ENCODE results near the gene PDSS2. TPM values are rescaled to one million over a fixed set of nuclear protein-coding genes. Genes with fewer than 3 reads are reported as not detected.

PDSS2 gene
- polyA plus RNA-seq, 3 donors: 10.1 to 13.9 (median 13.3) TPM

GRCh38 chr6:107411161-107411560 lies 48.2 kb downstream of the PDSS2 start:
- no peak overlapping the region for H3K9ac ChIP-seq (ENCODE audit: insufficient read depth, low read length, poor library complexity, severe bottlenecking)
- no peak for TF ChIP-seq CTCF (IDR thresholded peaks at IDR 0.05)
- peaks cover 2 to 3% of the 10 kb centered on the region in 2 donors for H3K36me3 Mint-ChIP-seq
- H3K36me3 ChIP-seq (replicated peaks in 1 of 2; ENCODE audit: control insufficient read depth in 1 of 2, insufficient read depth in 2 of 2, low read length in 2 of 2): no peaks in the 10 kb centered on the region
- no peaks in the 10 kb centered on the region for H3K4me1 ChIP-seq (ENCODE audit: control insufficient read depth in 1 of 2, insufficient read depth in 2 of 2, low read length in 2 of 2)
- no peaks in the 10 kb centered on the region for H3K79me2 ChIP-seq (ENCODE audit: insufficient read depth, low read length)
- no peaks in the 10 kb centered on the region for H3K27me3 ChIP-seq (ENCODE audit: control insufficient read depth in 2 of 2, insufficient read depth in 2 of 2, low read length in 2 of 2)
- H3K27ac Mint-ChIP-seq: no peak overlapping the region
- H3K4me3 Mint-ChIP-seq: no peak overlapping the region
- H4K20me1 ChIP-seq (ENCODE audit: insufficient read depth, low read length): no peaks in the 10 kb centered on the region
- H3K4me2 ChIP-seq (replicated peaks; ENCODE audit: extremely low read depth, low read length, poor library complexity, severe bottlenecking): no peak overlapping the region
- H3K4me3 ChIP-seq (replicated peaks in 1 of 3; ENCODE audit: low read depth in 2 of 3, low read length in 3 of 3): no peak overlapping the region
- H3K4me1 Mint-ChIP-seq: peaks cover 2% of the 10 kb centered on the region
- no peaks in the 10 kb centered on the region for H3K9me3 Mint-ChIP-seq
- intact Hi-C loops (cut with micrococcal nuclease): no loop called here
- no peak overlapping the region for H3K27ac ChIP-seq (ENCODE audit: low read depth in 1 of 2, low read length in 2 of 2)
- H2AFZ ChIP-seq (ENCODE audit: insufficient read depth, low read depth, low read length, poor library complexity, severe bottlenecking): no peak overlapping the region
- no peak for DNase-seq
- no peaks in the 10 kb centered on the region for H3K27me3 Mint-ChIP-seq (ENCODE audit: low read depth in 3 of 3)
- WGBS (ENCODE audit: insufficient coverage): no CpG with 5 or more reads among the region's 3 CpGs
- H3K9me3 ChIP-seq (replicated peaks in 1 of 2; ENCODE audit: control insufficient read depth in 1 of 2, insufficient read depth in 1 of 2, low read length in 2 of 2): no peaks in the 10 kb centered on the region

GRCh38 chr6:107409942-107410341 lies 49.4 kb downstream of the PDSS2 start:
- Histone ChIP-seq H3K9ac (ENCODE audit: insufficient read depth, low read length, poor library complexity, severe bottlenecking) (no peak overlapping the region), H3K4me3 (replicated peaks in 1 of 3; ENCODE audit: low read depth in 2 of 3, low read length in 3 of 3) (no peak overlapping the region), H3K9me3 (replicated peaks in 1 of 2; ENCODE audit: control insufficient read depth in 1 of 2, insufficient read depth in 1 of 2, low read length in 2 of 2) (peaks cover 5 to 6% of the 10 kb centered on the region in 2 donors), H3K4me1 (ENCODE audit: control insufficient read depth in 1 of 2, insufficient read depth in 2 of 2, low read length in 2 of 2) (no peaks in the 10 kb centered on the region), H3K27me3 (ENCODE audit: control insufficient read depth in 2 of 2, insufficient read depth in 2 of 2, low read length in 2 of 2) (no peaks in the 10 kb centered on the region), H3K4me2 (replicated peaks; ENCODE audit: extremely low read depth, low read length, poor library complexity, severe bottlenecking) (no peak overlapping the region), H3K27ac (ENCODE audit: low read depth in 1 of 2, low read length in 2 of 2) (no peak overlapping the region), H2AFZ (ENCODE audit: insufficient read depth, low read depth, low read length, poor library complexity, severe bottlenecking) (no peak overlapping the region), H4K20me1 (ENCODE audit: insufficient read depth, low read length) (no peaks in the 10 kb centered on the region), H3K36me3 (replicated peaks in 1 of 2; ENCODE audit: control insufficient read depth in 1 of 2, insufficient read depth in 2 of 2, low read length in 2 of 2) (no peaks in the 10 kb centered on the region), H3K79me2 (ENCODE audit: insufficient read depth, low read length) (no peaks in the 10 kb centered on the region)
- no peak overlapping the region for H3K4me3 Mint-ChIP-seq
- no peaks in the 10 kb centered on the region for H3K27me3 Mint-ChIP-seq (ENCODE audit: low read depth in 3 of 3)
- H3K9me3 Mint-ChIP-seq: peaks cover 3 to 10% (median 6%) of the 10 kb centered on the region in 7 donors
- H3K4me1 Mint-ChIP-seq: peaks cover 2% of the 10 kb centered on the region
- TF ChIP-seq CTCF (IDR thresholded peaks at IDR 0.05): no peak
- peaks cover 5 to 6% of the 10 kb centered on the region in 2 donors for H3K36me3 Mint-ChIP-seq
- H3K27ac Mint-ChIP-seq: peak overlapping the region in 1 of 7 donors; percentile 21
- no CpG with 5 or more reads among the region's 2 CpGs for WGBS (ENCODE audit: insufficient coverage)
- DNase-seq: no peak
- intact Hi-C loops (cut with micrococcal nuclease): no loop called here
